Urothelium cell line (cell line): ENCODE data around the gene COL3A1.

Experiments used
- DNase-seq: peaks from one replicate; pipeline ENCODE4 v3.0.0; 2011; ENCODE audit warnings: low spot score, mixed read lengths
- FAIRE-seq: peaks from 2 replicates; lab custom pipeline; 2011; peaks lifted over from hg19 to GRCh38; lab: Jason Lieb, UNC

Gene COL3A1

DNA sequence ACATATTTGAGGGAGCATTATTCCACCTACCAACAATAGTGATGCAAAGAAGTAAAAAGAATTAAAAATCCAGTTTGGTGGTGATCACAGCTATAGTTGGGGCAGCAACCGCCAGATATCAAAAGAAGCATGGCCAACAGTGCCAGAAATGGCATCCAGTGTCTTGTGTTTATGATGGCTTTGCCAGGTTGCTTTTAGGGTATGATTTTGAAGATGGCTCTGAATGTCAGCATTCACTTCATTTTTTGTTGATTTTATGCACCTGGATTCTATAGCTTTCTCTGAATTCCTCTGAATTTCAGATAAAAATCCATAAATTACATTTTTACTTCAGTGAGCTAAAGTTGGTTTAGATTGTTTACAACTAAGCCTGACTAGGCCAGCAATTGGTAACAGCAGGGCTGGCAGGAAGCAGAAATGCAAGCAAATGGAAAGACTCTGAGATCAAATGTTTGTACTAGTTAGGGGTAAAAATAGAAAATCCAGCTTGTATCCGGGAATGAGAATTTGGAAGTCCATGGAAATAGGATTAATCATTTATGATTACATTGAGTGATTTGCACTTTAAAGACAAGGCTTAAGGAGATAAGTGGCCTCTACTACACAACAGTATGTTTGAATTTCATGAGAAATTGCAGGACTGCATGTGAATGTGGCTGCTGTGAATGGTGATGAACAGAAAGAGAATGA is 40.4 kb downstream of the COL3A1 start:
- FAIRE-seq (no peak), DNase-seq (no peak)

DNA sequence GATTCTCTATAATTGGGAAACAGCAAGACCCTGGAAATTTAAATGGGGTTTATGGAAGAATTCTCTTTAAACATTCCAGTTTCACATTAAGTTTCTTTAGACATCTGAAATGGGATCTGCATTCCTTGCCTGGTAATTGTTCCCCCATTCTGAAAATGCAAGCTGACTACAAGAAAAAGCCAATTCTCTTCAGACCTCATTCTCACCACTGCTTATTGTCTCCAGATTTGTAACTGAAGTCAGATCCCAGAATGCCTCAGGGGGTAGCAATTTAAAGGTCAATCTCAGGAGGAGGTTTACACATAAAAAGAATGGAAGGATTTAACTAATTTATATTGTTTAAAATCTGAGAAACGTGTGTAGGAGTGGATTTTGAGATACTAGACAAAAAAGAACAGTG is 41.2 kb downstream of the COL3A1 start:
- FAIRE-seq (no peak), DNase-seq (no peak)

DNA sequence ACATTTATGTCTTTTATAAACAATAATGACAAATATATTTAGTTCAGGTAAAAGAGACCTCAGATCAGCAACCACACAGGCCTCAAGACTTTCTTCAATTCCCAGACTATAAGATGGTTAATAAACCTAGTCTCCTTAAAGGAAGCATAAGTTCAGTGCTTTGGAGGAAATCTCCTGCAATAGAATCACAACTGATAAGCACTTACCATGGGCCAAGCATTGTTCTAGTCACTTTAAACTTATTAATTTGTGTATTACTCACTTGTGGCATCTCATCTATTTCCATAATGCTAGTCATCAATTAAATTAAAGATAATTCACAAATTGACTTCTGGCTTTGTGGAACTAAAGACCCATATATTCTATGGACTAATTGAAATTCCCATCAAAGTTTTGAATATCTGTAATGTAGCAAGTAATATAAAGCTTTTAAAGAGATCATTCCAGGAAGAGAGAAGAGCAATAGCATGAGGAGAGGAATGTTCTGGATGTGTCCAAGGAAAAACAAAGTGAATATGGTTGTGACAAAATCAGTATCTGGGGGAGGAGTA is 42.2 kb downstream of the COL3A1 start:
- FAIRE-seq: no peak

DNA sequence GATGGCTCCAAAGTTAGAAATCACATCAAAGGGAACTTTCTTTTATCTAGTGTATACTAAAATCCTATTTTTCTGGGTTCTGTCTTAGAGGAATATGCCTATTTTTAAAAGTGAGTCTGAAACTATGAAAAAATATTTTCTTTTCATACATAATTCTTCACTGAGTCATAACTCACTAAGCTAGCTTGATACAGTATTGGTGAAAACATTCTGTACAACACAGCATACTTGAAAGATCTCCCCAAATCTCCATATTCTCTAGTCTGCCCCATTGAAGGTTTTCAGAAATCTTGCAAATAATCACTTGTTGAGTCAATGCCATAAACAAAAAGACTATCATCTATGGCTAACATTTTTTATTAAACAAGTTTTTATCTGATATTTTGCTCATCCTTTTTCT is 44.5 kb downstream of the COL3A1 start:
- no peak for FAIRE-seq
- no peak for DNase-seq

More for the DNA sequence above, 42.2 kb downstream of the COL3A1 start:
- DNase-seq: no peak

DNA sequence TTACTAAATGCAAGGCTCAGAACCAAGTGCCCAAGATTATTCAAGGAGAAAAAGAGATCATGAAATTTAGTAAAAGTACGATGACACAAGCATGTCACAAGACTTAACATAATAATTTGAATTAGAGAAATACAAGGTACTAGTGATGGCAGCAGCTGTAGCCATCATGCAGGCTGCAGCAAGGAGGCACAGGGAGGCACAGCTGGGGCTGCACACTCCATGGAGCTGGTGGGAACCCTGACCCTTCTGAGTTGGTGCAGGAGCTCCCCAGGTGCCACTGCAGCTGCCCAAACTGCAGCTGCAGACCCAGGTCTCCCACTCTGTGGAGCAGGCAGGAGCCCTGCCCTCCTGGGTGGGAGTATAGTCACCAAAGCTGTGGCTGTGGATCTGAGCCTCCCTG is 46.0 kb downstream of the COL3A1 start:
- no peak for FAIRE-seq
- no peak for DNase-seq

DNA sequence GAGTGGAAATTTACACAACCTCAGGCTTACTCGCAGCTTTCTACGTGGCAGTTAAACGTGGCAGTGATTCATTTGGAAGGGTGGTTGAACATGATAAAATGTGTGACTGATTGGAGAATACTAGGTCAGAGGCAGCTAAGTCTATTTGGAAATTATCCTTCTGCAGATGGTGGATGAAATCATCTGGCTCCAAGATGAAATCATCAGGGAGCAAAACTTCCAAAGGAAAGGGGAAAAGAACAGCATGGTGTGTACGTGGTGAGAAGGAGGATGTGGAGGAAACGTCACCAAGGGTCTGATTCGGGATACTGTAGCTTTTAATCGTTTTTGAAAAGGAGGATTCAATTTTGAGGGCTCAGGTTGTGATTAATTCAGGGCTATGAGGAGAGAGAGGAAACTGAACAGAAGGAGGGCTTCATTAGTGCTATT is 47.9 kb downstream of the COL3A1 start:
- no peak for DNase-seq
- FAIRE-seq: no peak

DNA sequence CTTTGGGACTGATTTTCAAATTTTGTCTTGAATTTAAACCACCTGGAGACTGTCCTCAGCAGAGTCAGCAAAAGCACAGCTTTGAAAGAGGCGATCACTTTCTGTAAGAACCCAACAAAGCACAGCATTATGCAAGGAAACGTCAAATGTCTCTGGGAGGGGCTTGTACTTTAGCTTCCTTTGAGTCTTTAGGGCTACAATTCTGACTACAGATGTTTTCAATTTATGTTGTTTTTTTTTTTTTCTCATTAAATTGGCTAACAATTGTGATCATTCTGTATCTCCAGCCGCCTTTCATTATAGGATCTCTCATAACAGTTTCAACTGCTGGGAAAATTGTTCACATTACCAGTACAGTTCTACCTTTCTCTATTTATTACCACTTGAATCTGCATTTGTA is 48.3 kb downstream of the COL3A1 start:
- DNase-seq (no peak), FAIRE-seq (no peak)

DNA sequence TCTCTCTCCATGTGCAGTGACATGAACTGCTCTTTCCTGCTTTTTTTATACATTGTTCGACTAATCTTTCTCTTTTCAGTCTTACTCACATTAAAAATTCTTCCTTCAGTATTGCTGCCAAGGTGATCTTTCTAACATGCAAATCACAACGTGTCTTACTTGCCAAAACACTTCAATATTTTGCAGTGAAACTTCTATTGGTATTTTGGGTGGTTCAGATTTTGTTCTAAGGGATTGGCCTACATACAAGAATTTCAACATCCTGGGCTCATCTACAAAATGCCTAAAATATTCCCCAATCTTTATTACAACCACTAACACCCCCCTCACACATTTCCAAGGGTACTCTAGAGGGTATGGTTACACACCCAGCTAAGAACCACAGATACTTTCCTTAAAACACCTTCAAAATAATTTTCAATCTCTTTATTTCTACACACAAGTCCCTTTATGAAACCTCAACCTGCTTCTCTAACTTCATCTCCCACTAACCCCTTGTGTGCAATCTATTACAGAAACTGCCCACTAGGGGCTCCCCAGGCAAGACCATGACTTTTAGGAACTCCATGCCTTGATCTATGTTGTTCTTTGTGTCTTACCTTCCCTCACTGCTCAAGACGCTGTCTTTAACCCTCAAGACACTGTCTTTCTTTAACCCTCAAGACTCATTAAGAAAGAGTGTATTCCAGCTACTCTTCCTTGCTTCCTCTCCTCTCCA is 50.9 kb downstream of the COL3A1 start:
- FAIRE-seq: no peak
- DNase-seq: no peak

DNA sequence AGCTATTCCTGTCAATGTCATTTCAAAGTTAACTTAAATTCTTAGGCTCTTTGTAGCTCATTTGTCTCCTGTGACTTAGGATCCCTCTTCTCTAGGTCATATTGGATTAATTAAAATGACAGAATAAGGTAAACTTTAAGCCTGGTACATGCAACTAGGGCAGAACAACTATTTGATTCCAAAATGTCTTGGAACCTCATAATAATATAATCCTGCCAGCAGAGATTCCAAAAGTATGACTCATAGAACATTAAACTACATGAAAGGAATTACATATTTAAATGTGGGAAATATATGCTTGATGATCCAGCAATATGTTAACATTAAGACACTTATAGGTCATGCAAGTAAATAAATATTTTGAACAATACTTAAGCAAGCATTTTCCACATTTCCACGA is 63.3 kb downstream of the COL3A1 start:
- FAIRE-seq (no peak), DNase-seq (peak; percentile 3)

DNA sequence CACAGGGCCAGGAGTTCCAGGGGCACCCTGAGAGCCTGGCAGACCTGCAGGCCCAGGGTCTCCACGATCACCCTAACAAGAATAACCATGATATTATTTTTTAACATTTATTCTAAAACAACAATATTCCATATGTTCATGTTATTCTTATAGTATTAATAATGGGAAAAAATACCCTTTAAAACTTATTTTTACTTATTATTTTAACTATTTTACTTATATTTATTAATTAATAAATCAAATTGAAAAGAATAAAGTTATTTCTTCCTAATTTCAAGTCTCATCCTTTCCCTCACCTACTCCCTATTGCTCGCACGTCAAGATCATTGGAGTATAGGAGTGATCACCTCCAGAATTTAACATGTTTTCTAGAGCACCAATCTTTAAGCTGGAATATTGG is 71.7 kb downstream of the COL3A1 start:
- no peak for FAIRE-seq
- DNase-seq: no peak

DNA sequence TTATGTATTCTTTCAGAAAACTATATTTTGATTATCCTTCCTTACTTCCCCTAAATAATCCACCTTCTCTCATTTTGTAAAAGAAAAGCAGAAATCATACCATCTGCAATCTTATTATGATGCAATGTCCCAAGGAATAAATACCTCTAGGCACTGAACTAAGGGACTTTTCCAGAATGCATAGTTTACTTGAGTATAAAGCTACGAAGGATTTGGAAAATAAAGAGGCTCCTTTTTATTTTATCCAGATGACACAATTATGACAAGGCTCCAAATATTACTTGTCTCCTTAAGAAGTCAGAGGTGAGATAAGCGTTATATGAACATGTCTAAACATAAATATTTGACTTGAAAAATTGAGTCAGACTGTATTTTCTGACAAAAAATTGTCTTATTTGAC is 72.1 kb downstream of the COL3A1 start:
- FAIRE-seq (no peak), DNase-seq (no peak)

DNA sequence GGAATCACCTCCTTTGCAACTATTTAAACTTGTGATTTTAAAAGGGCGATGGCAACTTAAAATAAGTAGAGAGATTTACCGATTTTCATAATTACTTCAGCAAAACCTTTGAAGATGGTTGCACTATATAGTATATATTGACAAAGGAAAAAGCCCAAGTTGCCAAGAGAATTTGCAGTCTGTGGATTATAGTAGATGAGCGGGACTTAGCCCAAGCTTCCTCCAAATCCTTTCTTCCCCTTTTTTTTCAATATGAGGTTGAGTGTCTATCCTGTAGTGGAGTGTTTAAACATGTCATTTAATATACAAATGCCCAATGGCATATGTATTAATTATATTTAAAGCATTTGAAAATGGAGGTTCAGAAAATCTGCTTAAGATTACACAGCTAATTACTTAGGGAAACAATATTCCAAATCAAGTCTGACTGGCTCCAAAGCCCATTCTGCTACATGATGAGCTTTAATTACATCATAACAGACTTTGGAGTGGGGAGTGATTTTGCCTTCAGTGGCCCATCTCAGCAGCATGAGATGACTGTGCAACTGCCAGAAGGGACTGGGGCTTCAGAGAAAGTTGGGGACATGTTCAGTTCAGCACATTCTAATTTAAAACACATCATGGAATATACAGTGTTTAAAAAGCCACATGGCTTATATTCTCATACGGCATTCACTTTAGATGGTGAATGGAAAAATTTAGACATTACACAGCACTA is 73.2 kb downstream of the COL3A1 start:
- FAIRE-seq (no peak), DNase-seq (no peak)

DNA sequence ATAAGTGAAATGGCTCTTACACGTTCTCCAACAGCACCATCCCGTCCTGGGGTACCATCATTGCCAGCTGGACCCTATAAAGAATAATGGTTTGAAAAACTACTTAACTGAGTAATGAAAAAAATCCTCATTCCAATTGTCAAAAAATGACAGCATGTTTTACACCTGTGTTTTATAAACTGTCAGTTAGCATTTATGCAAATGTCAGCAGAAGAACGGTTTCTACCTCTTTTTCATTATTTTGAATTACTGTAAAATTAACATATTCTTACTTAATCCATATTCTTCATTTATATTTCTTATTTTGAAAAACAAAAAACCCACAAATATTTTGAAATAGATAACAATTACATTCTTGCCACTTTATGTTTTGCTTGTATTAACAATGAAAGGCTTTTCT is 74.0 kb downstream of the COL3A1 start:
- FAIRE-seq: no peak
- DNase-seq: no peak

DNA sequence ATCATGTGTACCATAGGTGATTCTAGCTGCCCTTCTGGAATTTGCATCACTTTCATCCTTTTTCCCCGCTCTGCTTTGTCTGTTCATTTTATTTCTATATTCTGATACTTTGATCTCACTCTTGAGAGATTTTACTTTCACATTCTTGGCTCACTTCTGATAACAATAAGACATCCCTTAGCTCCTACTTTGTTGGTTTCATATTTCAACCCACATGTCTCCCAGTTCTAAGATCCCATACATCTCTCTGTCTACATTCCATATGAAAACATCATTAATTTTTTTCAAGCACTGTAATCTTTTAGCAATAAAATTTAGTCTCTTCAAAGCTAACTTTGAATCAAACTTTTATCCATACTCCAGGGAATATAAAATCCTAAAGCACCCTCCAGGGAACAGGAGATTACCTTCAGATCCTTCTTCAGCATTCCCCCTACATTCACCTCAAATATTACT is 75.6 kb downstream of the COL3A1 start:
- DNase-seq (no peak), FAIRE-seq (no peak)

DNA sequence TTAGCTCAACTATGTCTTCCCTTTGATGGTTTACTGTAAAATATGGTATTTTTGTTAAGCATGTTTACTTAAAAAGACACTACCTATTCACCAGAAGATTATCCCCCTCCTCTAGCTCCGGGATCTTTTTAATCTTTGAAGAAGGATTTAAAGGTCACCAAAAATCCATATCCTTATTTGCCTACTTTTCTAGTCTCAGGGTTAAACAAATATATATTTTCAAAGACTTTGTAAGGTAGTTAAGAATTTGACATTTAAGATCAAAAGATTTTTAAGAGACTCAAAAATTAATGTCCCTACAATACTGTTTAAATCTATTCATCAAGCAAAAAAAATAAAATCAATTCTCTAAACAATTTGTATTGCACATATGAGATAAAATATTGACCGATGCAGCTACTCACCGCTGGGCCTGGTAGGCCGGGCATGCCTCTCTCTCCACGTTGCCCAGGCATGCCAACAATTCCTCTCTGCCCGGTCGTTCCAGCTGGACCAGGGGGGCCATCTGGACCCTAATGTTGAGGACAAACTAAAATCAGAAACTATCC is 76.1 kb downstream of the COL3A1 start:
- no peak for DNase-seq
- no peak for FAIRE-seq

DNA sequence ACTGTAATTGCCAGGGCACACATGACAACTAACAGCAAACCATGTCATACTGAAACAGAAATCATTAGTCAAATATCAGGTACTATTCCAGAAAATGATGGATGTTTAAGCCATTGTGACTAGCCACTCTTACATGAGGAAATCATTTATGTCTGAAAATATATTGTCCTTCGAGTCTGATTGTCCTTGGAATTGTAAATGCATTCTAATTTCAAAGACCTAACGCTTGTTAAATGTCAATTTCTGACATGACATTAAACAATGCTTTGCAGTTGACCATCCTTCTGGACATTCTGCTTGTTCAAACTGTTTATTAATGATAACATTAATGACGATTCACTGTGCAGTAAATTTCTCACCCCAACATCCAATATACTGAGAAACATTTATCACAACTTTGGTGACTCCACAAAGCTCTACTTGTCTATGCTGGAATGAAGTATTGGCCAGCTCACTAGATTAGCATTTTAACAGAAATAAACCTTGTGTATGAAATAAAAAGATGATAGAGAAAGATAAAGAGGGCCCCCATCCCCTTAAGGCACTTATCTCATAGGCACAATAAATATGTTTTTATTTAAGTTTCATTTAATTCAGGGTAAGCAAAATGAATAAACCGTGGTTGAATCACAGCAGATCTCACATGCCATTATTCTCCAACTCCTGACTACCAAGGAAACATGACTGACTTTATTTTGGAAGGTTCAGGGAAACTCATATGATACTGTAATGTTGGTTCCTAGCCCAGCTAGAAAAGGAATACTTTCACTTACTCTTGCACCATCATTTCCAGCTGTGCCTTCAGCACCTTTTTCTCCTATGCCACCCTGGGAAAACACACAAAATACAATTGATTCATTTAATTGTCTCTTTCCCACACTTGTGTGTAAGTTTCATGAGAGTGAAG is 82.3 kb downstream of the COL3A1 start:
- DNase-seq (no peak), FAIRE-seq (no peak)

DNA sequence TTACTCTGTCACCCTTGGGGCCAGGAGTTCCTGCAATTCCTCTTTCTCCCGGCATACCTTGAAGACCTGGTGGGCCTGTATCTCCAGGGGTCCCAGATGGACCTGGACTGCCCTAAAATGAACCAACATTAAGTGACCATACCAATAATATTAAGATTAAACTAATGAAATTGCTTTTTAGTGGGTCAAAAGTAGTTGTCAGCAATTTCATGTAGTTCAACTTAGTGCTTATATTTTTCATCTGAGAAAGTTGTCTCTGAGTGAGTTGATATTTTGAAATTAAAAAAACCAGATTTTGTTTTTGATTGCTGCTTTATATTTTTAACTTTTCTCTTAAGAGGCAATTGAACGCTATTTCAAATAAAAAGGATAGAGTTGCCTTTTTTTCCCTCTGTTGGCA is 83.1 kb downstream of the COL3A1 start:
- no peak for DNase-seq
- FAIRE-seq: no peak

DNA sequence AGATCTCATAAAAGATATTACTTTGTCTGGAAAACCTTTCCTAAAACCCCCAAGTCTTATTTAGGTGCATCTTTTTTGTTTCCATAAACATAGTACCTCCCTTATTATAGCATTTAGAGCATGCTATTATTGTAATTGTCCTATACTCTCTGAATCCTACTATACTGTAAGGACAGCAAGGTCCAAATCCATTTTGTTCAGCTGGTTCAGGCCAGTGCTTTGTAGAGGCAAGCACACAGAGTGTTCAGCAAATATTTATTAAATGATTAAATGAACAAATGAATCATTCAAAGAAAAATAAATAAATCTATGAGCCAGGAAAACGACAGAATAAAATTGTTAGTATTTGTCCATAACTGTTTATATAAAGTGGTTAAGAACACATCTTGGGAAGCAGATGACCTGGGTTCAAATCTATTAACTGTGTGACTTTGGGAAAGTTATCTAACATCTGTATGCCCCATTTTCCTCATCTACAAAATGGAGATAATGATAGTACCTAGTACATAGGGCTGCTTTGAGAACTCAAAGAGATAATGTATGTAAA is 86.0 kb downstream of the COL3A1 start:
- DNase-seq: no peak

More for the DNA sequence above, 86.0 kb downstream of the COL3A1 start:
- no peak for FAIRE-seq
